ENCODE results near the gene ADGRV1. TPM values are rescaled to one million over a fixed set of nuclear protein-coding genes. Genes with fewer than 3 reads are reported as not detected.

Gene ADGRV1
- total and polyA plus RNA-seq, 9 of the 15 experiments (the other 6 are each of a cell fraction or from before 2014, with no cell fraction given), result 21.7 to 156 (median 58.2) TPM

- TF ChIP-seq TCFL5 (CRISPR knock-in tag; conservative IDR thresholded peaks at IDR 0.05) (peak; percentile 82), ZBTB40 (IDR thresholded peaks at IDR 0.05) (no peak), ZBTB40 (CRISPR knock-in tag; IDR thresholded peaks at IDR 0.05) (no peak), IRF9 (tag; IDR thresholded peaks at IDR 0.05) (peak; percentile 95), BCL6 (CRISPR knock-in tag; IDR thresholded peaks at IDR 0.05) (peak; percentile 90), ETV1 (tag; conservative IDR thresholded peaks at IDR 0.05; ENCODE audit: low read depth) (peak; percentile 63), KDM2B (CRISPR knock-in tag; IDR thresholded peaks at IDR 0.05) (no peak), L3MBTL2 (IDR thresholded peaks at IDR 0.05) (no peak), DPF2 (IDR thresholded peaks at IDR 0.05) (peak; percentile 99), ZNF311 (CRISPR knock-in tag; IDR thresholded peaks at IDR 0.05) (peak; percentile 68; the same call in 1 of the 2 replicates), CXXC5 (CRISPR knock-in tag; IDR thresholded peaks at IDR 0.05) (peak; percentile 96), HDAC6 (IDR thresholded peaks at IDR 0.05; ENCODE audit: low read depth, low read length) (no peak), ARID2 (IDR thresholded peaks at IDR 0.05) (no peak), PHF8 (IDR thresholded peaks at IDR 0.05; ENCODE audit: borderline replicate concordance, low read length) (no peak), CGGBP1 (CRISPR knock-in tag; IDR thresholded peaks at IDR 0.05) (0 out of 2 replicates have a peak, but pooled peaks have one; percentile 24), HDAC3 (IDR thresholded peaks at IDR 0.05; ENCODE audit: borderline replicate concordance, partially characterized antibody) (peak; percentile 99), KHSRP (IDR thresholded peaks at IDR 0.05) (peak; percentile 95), NCOA1 (IDR thresholded peaks at IDR 0.05; ENCODE audit: low read depth) (peak; percentile 94), CEBPB (tag; IDR thresholded peaks at IDR 0.05) (peak; percentile 99), FOXK2 (conservative IDR thresholded peaks at IDR 0.05 in 1 of 2, IDR thresholded peaks at IDR 0.05 in 1 of 2; ENCODE audit: low read depth in 2 of 2) (peak in 1 of 2 experiments; percentile 33; a peak in 1 of 4 replicates)
Observed at GRCh38 chr5:90983148-90983547, 424.6 kb downstream of the ADGRV1 start (continued).

Data from K562 (cell line).